NOMO-1 treated with dmso at 0.1 percent for 144 hours (cell line): Measurements from ENCODE around the gene AMH.
"Not testable (repeated sequence)": the region's sequence is repeated elsewhere in the genome, so short reads cannot be mapped to it uniquely, and the experiment has no call there.

ENCODE experiments used
- DNase-seq: peaks from one replicate; lab custom pipeline; 2025; ENCODE audit not compliant: unreplicated experiment; lab: John Stamatoyannopoulos, UW

Gene AMH

DNA sequence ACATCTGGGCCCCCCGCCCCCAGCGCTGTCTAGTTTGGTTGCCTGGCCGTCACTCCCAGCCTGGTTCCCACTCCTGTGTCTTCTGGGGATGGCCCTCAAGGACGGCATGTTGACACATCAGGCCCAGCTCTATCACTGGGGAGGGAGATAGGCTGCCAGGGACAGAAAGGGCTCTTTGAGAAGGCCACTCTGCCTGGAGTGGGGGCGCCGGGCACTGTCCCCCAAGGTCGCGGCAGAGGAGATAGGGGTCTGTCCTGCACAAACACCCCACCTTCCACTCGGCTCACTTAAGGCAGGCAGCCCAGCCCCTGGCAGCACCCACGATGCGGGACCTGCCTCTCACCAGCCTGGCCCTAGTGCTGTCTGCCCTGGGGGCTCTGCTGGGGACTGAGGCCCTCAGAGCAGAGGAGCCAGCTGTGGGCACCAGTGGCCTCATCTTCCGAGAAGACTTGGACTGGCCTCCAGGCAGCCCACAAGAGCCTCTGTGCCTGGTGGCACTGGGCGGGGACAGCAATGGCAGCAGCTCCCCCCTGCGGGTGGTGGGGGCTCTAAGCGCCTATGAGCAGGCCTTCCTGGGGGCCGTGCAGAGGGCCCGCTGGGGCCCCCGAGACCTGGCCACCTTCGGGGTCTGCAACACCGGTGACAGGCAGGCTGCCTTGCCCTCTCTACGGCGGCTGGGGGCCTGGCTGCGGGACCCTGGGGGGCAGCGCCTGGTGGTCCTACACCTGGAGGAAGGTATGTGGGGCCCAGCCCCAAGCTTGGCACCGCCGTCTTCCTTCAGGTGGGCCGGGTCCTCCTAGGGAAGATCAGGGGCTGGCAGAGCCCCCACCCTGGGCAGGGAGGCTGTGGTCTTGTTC lies at the start of gene AMH:
AMH (plus strand) TSS at position 314 of the 857 bp plus-strand sequence; CDS start at position 324, 10 bp downstream.
- no peak for DNase-seq

- no peak for DNase-seq
Observed at GRCh38 chr19:2199861-2200623, 49.1 kb upstream of the AMH start.

- DNase-seq: not testable (repeated sequence)
Observed at GRCh38 chr19:2200624-2201294, 48.4 kb upstream of the AMH start.

- no peak for DNase-seq
Observed at GRCh38 chr19:2201473-2202148, 47.5 kb upstream of the AMH start.

DNA sequence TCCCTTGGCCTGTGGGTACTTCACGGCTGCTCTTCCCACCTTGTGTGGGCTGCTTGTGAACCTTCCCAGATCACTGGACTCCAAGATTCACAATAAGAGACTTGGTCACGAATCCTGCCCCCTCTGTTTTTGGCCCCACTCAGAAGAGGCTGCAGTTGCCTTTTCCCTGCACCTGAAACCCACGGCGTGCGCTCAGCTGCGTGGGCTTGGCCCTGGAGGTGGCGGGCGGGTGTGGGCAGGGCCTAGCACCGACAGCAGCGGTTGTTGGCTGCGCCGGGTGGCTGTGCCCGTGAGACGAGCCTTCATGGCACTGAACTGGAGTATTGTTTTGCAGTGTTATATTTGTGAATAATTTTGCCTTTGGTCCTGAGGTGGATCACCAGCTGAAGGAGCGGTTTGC lies 46.8 kb upstream of the AMH start:
- DNase-seq: no peak

DNA sequence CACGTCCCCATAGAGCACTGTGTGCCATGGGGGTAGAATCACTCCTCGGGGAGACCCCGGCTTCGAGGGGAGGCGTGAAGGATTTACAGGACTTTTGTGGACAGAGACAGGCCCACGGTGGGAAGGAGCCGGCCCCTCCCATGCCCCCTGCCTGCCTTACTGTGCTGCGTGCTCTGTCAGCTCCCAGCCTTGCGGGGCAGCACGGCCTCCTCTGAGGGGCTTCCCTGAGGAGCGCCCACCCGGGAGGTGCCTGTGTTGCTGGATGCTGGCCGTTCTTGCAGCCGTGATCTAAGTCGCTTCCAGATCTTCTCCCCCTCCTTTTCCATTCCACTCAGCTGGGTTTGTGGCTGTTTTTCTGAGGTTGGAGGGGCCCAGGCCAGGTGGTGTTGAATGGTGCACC lies 42.1 kb upstream of the AMH start:
- DNase-seq: no peak

DNA sequence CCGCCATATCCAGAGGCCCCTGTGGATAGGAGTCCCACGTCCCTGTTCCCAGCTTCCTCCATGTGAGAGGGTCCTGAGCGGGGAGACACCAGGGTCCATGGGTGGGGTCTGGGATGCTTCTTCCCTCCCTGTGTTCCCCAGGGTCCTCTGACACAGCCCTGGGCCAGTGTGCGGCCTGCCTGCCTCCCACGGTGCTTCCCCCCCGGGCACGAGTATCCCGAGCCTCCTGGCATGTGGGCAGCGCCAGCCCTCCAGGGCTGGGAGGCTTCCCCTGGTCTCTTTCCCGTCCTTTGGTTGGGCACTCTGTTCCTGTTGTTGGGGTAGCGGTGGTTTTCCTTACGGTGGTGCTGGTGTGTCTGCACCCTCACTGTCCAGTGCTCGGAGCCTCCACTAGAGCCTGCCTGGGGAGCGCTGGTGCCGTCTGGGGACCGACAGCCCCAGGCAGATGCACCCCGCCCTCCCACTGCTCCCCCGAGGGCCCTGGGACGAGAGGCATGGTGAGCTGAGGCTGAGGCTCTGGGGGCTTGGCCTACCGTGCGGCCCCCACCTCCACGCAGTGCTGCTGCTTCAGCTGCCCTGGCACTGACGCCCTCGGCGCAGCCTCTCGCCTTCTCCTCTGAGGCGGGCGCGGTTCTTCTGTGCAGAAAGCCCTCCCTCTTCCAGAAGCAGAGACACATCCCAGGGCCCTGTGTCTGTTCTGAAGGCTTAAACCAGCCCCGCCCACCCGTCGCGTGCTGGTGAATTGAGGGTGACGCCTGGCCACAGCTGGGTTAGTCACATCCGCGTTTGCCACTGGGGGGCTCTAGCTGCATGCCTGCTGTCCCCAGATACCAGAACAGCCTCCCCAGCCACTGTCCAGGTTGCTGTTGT lies 40.9 kb upstream of the AMH start:
- DNase-seq: no peak

- no peak for DNase-seq
Observed at GRCh38 chr19:2208975-2209374, 40.1 kb upstream of the AMH start.

GRCh38 chr19:2209408-2209807 lies 39.7 kb upstream of the AMH start:
- DNase-seq: no peak

DNA sequence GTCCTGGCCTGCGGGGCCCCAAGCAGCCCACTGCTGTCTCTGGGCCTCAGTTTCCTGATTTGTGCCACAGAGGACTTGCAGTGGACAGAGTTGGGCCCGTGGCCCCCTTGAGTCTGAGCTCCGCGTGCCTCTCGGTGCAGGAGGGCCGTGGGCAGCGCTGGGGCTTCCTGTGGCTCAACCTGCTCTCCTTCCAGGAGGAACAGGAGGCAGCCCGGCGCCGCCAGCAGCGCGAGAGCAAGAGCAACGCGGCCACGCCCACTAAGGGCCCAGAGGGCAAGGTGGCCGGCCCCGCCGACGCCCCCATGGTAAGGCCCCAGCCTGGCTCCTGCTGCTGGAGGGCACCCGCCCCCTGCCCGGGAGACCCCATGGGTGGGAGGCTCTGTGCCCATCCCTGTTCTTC lies 38.9 kb upstream of the AMH start:
- DNase-seq: no peak

DNA sequence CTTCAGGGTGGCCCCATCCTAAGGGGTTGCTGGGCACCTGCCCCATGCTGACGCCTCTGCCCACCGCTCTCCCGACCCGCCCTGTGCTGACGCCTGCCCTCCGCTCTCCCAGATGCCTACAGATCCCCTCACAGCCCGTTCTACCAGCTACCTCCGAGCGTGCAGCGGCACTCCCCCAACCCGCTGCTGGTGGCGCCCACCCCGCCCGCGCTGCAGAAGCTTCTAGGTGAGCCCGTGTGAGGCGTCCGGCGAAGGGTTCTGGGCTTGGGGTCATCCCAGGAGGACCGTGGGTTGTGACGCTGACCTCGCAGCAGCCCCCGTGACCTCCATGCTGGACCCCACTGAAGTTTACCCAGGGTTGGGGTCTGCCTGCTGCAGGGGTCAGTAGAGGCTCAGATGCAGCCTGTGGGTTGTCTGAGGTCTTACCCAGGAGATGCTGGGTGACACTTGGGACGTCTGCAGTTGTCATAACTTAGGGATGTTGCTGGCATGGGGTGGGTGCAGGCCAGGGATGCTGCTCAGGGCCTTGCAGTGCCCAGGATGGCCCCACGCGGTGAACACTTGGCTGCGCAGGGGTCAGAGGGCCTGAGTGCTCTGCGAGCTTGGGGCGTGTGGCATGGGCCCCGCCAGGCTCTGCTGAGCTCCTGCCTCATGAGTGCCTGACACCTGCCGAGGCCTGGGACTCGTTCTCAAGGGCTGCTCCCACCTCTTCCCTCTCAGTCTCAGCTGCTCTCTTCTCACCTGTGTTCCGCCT lies 38.0 kb upstream of the AMH start:
- no peak for DNase-seq

- no peak for DNase-seq
Observed at GRCh38 chr19:2212861-2213711, 36.0 kb upstream of the AMH start.

- no peak for DNase-seq
Observed at GRCh38 chr19:2213799-2214198, 35.3 kb upstream of the AMH start.

GRCh38 chr19:2214251-2214650 lies 34.9 kb upstream of the AMH start:
- DNase-seq: no peak

DNA sequence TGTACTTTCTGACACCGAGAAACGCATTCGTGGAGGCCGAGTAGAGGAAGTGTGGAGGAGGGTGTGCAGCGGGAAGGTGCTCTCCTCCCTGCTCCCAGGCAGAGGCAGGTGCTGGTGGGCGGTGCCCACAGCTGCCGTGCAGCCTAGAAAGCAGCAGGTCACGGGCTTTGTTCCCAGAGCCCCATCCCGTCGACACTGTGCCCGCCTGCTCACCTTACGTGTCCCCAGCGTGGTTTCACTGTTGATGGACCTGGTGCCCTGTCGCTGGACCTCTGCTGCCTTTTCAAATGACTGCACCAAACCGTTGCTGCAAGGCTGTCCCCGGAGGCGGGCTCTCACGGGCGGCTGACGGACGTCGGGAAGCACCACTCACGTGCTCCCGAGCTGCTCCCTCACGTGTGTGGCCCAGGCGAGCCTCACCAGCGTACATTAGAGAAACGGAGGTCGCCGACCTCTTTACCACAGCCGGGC lies 33.8 kb upstream of the AMH start:
- DNase-seq: no peak

GRCh38 chr19:2216361-2217225 lies 32.5 kb upstream of the AMH start:
- DNase-seq: no peak

DNA sequence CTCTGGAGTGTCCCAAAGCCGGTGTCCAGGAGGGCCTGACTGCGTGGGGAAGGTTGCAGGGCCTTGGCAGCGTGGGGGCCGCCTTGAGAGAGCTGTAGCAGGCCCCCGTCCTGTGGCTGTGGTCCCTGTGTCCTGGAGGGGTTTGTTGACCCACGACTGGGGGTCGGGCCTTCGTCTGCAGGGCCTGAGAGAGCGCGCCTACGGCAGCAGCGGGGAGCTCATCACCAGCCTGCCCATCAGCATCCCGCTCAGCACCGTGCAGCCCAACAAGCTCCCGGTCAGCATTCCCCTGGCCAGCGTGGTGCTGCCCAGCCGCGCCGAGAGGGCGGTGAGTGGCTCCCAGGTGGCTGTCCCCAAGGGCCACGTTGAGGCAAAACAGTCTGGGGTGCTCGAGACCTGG lies 31.5 kb upstream of the AMH start:
- DNase-seq: no peak

GRCh38 chr19:2219726-2220125 lies 29.4 kb upstream of the AMH start:
- no peak for DNase-seq
